ENCODE data around the gene MICAL3.

DNA sequence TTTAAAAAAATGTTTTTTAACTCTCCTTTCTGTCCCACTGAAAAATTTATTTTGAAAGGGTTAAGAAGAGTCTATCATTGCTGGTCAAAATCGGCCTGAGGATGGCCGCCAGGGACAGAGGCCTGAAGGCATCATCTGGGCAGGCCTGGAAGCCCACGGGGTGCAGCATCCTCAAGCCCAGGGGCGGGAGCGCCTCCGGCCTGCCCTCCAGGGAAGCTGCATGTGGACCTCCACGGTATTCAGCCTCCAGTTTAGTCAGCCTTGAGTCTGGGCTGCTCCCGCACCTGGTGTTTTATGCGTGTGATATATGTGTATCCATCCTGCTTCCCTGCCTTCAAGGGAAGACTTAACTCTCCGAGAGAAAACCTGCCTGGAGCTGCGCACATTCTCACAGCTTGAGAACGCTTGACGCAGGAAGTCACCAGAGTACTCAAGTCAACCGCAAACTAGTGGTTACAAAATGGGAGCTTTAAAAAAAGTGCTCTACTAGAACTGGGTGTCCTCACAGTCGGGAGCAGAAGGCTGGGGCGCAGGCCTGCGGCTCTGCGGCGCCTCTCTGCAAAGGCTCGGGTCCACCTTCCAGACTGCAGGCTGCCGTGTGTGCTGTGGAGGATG, 236.5 kb downstream of the MICAL3 start:
- TF ChIP-seq TAF1 (IDR thresholded peaks at IDR 0.05; ENCODE audit: borderline replicate concordance, low read depth, low read length) (no peak), NRF1 (IDR thresholded peaks at IDR 0.05; ENCODE audit: low read depth, low read length) (no peak), EZH2phosphoT487 (IDR thresholded peaks at IDR 0.05; ENCODE audit: borderline replicate concordance, low read depth) (no peak)
- TF ChIP-seq, protein P1, sequence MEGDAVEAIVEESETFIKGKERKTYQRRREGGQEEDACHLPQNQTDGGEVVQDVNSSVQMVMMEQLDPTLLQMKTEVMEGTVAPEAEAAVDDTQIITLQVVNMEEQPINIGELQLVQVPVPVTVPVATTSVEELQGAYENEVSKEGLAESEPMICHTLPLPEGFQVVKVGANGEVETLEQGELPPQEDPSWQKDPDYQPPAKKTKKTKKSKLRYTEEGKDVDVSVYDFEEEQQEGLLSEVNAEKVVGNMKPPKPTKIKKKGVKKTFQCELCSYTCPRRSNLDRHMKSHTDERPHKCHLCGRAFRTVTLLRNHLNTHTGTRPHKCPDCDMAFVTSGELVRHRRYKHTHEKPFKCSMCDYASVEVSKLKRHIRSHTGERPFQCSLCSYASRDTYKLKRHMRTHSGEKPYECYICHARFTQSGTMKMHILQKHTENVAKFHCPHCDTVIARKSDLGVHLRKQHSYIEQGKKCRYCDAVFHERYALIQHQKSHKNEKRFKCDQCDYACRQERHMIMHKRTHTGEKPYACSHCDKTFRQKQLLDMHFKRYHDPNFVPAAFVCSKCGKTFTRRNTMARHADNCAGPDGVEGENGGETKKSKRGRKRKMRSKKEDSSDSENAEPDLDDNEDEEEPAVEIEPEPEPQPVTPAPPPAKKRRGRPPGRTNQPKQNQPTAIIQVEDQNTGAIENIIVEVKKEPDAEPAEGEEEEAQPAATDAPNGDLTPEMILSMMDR (IDR thresholded peaks at IDR 0.05): no peak
